Testis (tissue), 2 donors: ENCODE data around the gene THAP8.

ENCODE experiments used
- CTCF ChIP-seq, 3 experiments: fragments of 450-650 bp in 2 of 3; fragments of 200-600 bp in 1 of 3; sonication (generic) in 1 of 3; IDR thresholded peaks; one replicate each; pipeline ENCODE4 v1.5.1; 2016 to 2019; ENCODE audit warnings: antibody characterized with exemption in 3 of 3, mild to moderate bottlenecking in 2 of 3, moderate library complexity in 1 of 3
- POLR2A ChIP-seq: fragments of 450-650 bp; IDR thresholded peaks from one replicate; pipeline ENCODE4 v1.6.1; 2017; ENCODE audit warnings: antibody characterized with exemption, mild to moderate bottlenecking, moderate library complexity

- no peak for TF ChIP-seq CTCF (IDR thresholded peaks at IDR 0.05)
- no peak for TF ChIP-seq POLR2A
These were observed 68.0 kb downstream of the THAP8 start for GRCh38 chr19:35986111-35986510.
